Measurements from ENCODE around the gene OR2H2. TPM values are rescaled to one million over a fixed set of nuclear protein-coding genes. Genes with fewer than 3 reads are reported as not detected.

The OR2H2 gene
- not detected for total RNA-seq

- H3K4me3 ChIP-seq: no peak within 1 kb of the TSS
- no peaks in the 10 kb centered on the region for H3K4me1 ChIP-seq
- H3K36me3 ChIP-seq: no peaks in the 10 kb centered on the region
- DNase-seq (ENCODE audit: low spot score in 2 of 2): no peak
- H3K27ac ChIP-seq: no peak within 1 kb of the TSS
- TF ChIP-seq POLR2A (IDR thresholded peaks at IDR 0.05) (no peak), CTCF (IDR thresholded peaks at IDR 0.05) (no peak), EP300 (IDR thresholded peaks at IDR 0.05) (no peak), POLR2AphosphoS5 (IDR thresholded peaks at IDR 0.05) (no peak)
- H3K27me3 ChIP-seq: peaks cover 13% of the 10 kb centered on the region
- H3K9me3 ChIP-seq: no peaks in the 10 kb centered on the region
Measured at GRCh38 chr6:29584821-29585220, at the start of gene OR2H2. Gene OR2H2, plus strand, starts transcription at chr6:29585121. Its CDS starts 2,824 bp downstream, at chr6:29587945.

- Histone ChIP-seq H3K4me1 (no peaks in the 10 kb centered on the region), H3K27me3 (no peaks in the 10 kb centered on the region), H3K27ac (no peak overlapping the region), H3K9me3 (no peaks in the 10 kb centered on the region), H3K4me3 (no peak overlapping the region), H3K36me3 (no peaks in the 10 kb centered on the region)
- 78% methylated on average over 4 of the region's 4 CpGs for WGBS
- DNase-seq (ENCODE audit: low spot score in 2 of 2): no peak
- TF ChIP-seq CTCF (IDR thresholded peaks at IDR 0.05) (no peak), POLR2A (IDR thresholded peaks at IDR 0.05) (no peak), EP300 (IDR thresholded peaks at IDR 0.05) (no peak), POLR2AphosphoS5 (IDR thresholded peaks at IDR 0.05) (no peak)
Measured at GRCh38 chr6:29537714-29538403, 47.1 kb upstream of the OR2H2 start.

- H3K9me3 ChIP-seq: no peaks in the 10 kb centered on the region
- DNase-seq (ENCODE audit: low spot score in 2 of 2): no peak
- H3K4me1 ChIP-seq: no peaks in the 10 kb centered on the region
- peaks cover 8% of the 10 kb centered on the region for H3K27me3 ChIP-seq
- no peak overlapping the region for H3K27ac ChIP-seq
- TF ChIP-seq EP300 (IDR thresholded peaks at IDR 0.05) (no peak), CTCF (IDR thresholded peaks at IDR 0.05) (no peak), POLR2AphosphoS5 (IDR thresholded peaks at IDR 0.05) (no peak), POLR2A (IDR thresholded peaks at IDR 0.05) (no peak)
- H3K36me3 ChIP-seq: no peaks in the 10 kb centered on the region
- WGBS: 52% methylated on average over 3 of the region's 3 CpGs
- no peak overlapping the region for H3K4me3 ChIP-seq
Measured at GRCh38 chr6:29547573-29547972, 37.3 kb upstream of the OR2H2 start.

DNA sequence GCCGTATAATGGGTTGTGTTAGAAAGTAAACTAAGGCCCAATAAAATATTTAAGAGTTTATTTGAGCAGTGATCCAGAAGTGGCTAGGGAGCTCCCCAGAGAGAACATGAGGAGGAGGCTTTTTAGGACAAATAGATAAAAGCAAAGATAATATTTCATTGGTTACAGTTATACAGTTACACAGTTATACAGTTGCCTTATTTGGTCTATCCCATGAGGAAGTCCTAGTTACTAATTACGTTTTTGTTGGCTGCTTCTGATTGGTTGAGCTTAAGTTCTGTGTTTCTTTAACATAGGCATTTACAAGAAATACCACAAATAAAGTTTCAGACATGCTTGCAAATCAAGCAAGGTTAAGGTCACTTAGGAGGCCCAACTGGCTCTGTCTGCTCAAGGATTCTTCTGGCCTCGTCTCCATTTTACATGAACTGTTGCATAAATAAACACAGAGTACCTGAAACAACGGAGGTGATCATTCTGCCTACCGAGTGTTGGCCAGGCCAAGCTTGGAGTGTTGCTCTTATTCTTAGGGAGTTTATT is 32.3 kb upstream of the OR2H2 start:
- DNase-seq (ENCODE audit: low spot score in 2 of 2): no peak
- no peaks in the 10 kb centered on the region for H3K9me3 ChIP-seq
- H3K27me3 ChIP-seq: peaks cover 50% of the 10 kb centered on the region
- TF ChIP-seq POLR2AphosphoS5 (IDR thresholded peaks at IDR 0.05) (no peak), CTCF (IDR thresholded peaks at IDR 0.05) (no peak), EP300 (IDR thresholded peaks at IDR 0.05) (no peak), POLR2A (IDR thresholded peaks at IDR 0.05) (no peak)
- 33% methylated on average over 5 of the region's 5 CpGs for WGBS
- H3K4me3 ChIP-seq: peak overlapping the region; percentile 46
- H3K27ac ChIP-seq: no peak overlapping the region
- H3K4me1 ChIP-seq: peaks cover 14% of the 10 kb centered on the region
- H3K36me3 ChIP-seq: no peaks in the 10 kb centered on the region

DNA sequence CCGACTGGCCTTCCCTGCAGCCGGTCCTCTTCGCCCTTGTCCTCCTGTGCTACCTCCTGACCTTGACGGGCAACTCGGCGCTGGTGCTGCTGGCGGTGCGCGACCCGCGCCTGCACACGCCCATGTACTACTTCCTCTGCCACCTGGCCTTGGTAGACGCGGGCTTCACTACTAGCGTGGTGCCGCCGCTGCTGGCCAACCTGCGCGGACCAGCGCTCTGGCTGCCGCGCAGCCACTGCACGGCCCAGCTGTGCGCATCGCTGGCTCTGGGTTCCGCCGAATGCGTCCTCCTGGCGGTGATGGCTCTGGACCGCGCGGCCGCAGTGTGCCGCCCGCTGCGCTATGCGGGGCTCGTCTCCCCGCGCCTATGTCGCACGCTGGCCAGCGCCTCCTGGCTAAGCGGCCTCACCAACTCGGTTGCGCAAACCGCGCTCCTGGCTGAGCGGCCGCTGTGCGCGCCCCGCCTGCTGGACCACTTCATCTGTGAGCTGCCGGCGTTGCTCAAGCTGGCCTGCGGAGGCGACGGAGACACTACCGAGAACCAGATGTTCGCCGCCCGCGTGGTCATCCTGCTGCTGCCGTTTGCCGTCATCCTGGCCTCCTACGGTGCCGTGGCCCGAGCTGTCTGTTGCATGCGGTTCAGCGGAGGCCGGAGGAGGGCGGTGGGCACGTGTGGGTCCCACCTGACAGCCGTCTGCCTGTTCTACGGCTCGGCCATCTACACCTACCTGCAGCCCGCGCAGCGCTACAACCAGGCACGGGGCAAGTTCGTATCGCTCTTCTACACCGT is 31.5 kb upstream of the OR2H2 start:
- H3K4me1 ChIP-seq: peaks cover 14% of the 10 kb centered on the region
- no peak for TF ChIP-seq POLR2A (IDR thresholded peaks at IDR 0.05)
- TF ChIP-seq CTCF (IDR thresholded peaks at IDR 0.05): no peak
- TF ChIP-seq POLR2AphosphoS5 (IDR thresholded peaks at IDR 0.05): no peak
- no peak for TF ChIP-seq EP300 (IDR thresholded peaks at IDR 0.05)
- no peaks in the 10 kb centered on the region for H3K9me3 ChIP-seq
- DNase-seq (ENCODE audit: low spot score in 2 of 2): no peak
- H3K27ac ChIP-seq: no peak overlapping the region
- peak overlapping the region; percentile 46 for H3K4me3 ChIP-seq
- peaks cover 49% of the 10 kb centered on the region for H3K27me3 ChIP-seq
- no peaks in the 10 kb centered on the region for H3K36me3 ChIP-seq
- under 1% methylated on average over 35 of the region's 83 CpGs for WGBS
